WERI-Rb-1 (cell line): ENCODE measurements around the gene KBTBD13.

Source experiments
- DNase-seq: peaks from one replicate; pipeline ENCODE4 v3.0.0-alpha.2; 2020
- H3K27ac ChIP-seq: fragments of 250-450 bp; sonication (Bioruptor Pico); 2 replicates; pipeline ENCODE4 v1.5.1; 2020; ENCODE audit warnings: mild to moderate bottlenecking, moderate library complexity
- H3K27me3 ChIP-seq: fragments of 250-450 bp; sonication (Bioruptor Pico); 2 replicates; pipeline ENCODE4 v1.5.1; 2021; ENCODE audit warnings: mild to moderate bottlenecking, low read depth, moderate library complexity; ENCODE audit not compliant: insufficient read depth, severe bottlenecking
- H3K36me3 ChIP-seq: fragments of 250-450 bp; sonication (Bioruptor Pico); 2 replicates; pipeline ENCODE4 v1.5.1; 2020; ENCODE audit warnings: mild to moderate bottlenecking, moderate library complexity
- H3K4me3 ChIP-seq: 2 replicates; pipeline ENCODE4 v1.5.1; 2011; ENCODE audit warnings: low read depth, mild to moderate bottlenecking, control low read depth, low read length
- H3K9me3 ChIP-seq: fragments of 250-450 bp; sonication (Bioruptor Pico); 2 replicates; pipeline ENCODE4 v1.5.1; 2021; ENCODE audit warnings: mild to moderate bottlenecking, moderate library complexity; ENCODE audit not compliant: severe bottlenecking
- CTCF ChIP-seq: IDR thresholded peaks from 2 replicates; pipeline ENCODE4 v1.5.1; 2011; ENCODE audit warnings: low read depth, mild to moderate bottlenecking, control low read depth, inconsistent platforms, low read length

Gene KBTBD13

GRCh38 chr15:65082303-65082953 lies 5.9 kb downstream of the KBTBD13 start:
- H3K27ac ChIP-seq, result no peak overlapping the region
- H3K27me3 ChIP-seq, result no peaks in the 10 kb centered on the region
- H3K36me3 ChIP-seq, result no peaks in the 10 kb centered on the region
- no peak for TF ChIP-seq CTCF
- no peak overlapping the region for H3K4me3 ChIP-seq
- DNase-seq, result peak; percentile 37
- H3K9me3 ChIP-seq, result no peaks in the 10 kb centered on the region

- DNase-seq, result peak; percentile 49
- no peak overlapping the region; the same call in 1 of the 2 replicates for H3K27ac ChIP-seq
- peak; percentile 74 for TF ChIP-seq CTCF
- no peaks in the 10 kb centered on the region for H3K9me3 ChIP-seq
- H3K36me3 ChIP-seq, result no peaks in the 10 kb centered on the region
- H3K27me3 ChIP-seq, result no peaks in the 10 kb centered on the region
- no peak overlapping the region for H3K4me3 ChIP-seq
Observed at GRCh38 chr15:65083262-65083701, 6.7 kb downstream of the KBTBD13 start.

GRCh38 chr15:65084500-65085206 lies 8.1 kb downstream of the KBTBD13 start:
- DNase-seq, result no peak
- Histone ChIP-seq H3K9me3 (no peaks in the 10 kb centered on the region), H3K36me3 (no peaks in the 10 kb centered on the region), H3K27ac (no peak overlapping the region), H3K27me3 (no peaks in the 10 kb centered on the region), H3K4me3 (no peak overlapping the region)
- TF ChIP-seq CTCF, result no peak

GRCh38 chr15:65085207-65085753 lies 8.7 kb downstream of the KBTBD13 start:
- H3K9me3 ChIP-seq, result no peaks in the 10 kb centered on the region
- no peak for DNase-seq
- H3K27me3 ChIP-seq, result no peaks in the 10 kb centered on the region
- TF ChIP-seq CTCF, result no peak
- H3K36me3 ChIP-seq, result no peaks in the 10 kb centered on the region
- no peak overlapping the region for H3K27ac ChIP-seq
- no peak overlapping the region for H3K4me3 ChIP-seq

GRCh38 chr15:65085990-65086679 lies 9.6 kb downstream of the KBTBD13 start:
- no peaks in the 10 kb centered on the region for H3K36me3 ChIP-seq
- peak; percentile 86 for TF ChIP-seq CTCF
- no peaks in the 10 kb centered on the region for H3K9me3 ChIP-seq
- H3K27me3 ChIP-seq, result no peaks in the 10 kb centered on the region
- no peak overlapping the region for H3K4me3 ChIP-seq
- no peak overlapping the region for H3K27ac ChIP-seq
- peak; percentile 76 for DNase-seq
